Measurements from ENCODE around the gene UFSP2.
"Not testable (repeated sequence)": the region's sequence is repeated elsewhere in the genome, so short reads cannot be mapped to it uniquely, and the experiment has no call there.

The UFSP2 gene

DNA sequence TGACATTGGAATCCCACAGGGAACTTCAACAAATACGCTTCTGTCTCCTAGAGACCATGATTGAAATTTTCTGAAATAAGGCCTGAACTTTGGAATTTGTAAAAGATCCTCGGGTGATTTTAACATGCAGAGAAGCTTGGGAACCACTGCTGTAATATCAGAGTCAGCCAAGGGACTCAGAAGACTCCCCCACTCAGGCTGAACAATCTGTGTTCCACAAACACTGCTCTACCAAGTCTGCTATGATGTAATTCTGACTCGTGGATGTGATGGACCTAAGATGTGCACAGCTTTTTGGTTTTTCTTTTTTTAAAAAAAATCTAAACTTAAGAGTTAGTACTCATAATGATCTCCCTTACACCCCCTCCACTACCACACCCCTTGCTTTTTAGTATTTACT lies 56.0 kb downstream of the UFSP2 start:
- H2AFZ ChIP-seq (ENCODE audit: low read depth, low read length, severe bottlenecking): no peak overlapping the region
- H4K20me1 ChIP-seq (ENCODE audit: low read depth, low read length): no peaks in the 10 kb centered on the region
- TF ChIP-seq EZH2phosphoT487 (conservative IDR thresholded peaks at IDR 0.05; ENCODE audit: low read length): no peak
- TF ChIP-seq, protein P1, sequence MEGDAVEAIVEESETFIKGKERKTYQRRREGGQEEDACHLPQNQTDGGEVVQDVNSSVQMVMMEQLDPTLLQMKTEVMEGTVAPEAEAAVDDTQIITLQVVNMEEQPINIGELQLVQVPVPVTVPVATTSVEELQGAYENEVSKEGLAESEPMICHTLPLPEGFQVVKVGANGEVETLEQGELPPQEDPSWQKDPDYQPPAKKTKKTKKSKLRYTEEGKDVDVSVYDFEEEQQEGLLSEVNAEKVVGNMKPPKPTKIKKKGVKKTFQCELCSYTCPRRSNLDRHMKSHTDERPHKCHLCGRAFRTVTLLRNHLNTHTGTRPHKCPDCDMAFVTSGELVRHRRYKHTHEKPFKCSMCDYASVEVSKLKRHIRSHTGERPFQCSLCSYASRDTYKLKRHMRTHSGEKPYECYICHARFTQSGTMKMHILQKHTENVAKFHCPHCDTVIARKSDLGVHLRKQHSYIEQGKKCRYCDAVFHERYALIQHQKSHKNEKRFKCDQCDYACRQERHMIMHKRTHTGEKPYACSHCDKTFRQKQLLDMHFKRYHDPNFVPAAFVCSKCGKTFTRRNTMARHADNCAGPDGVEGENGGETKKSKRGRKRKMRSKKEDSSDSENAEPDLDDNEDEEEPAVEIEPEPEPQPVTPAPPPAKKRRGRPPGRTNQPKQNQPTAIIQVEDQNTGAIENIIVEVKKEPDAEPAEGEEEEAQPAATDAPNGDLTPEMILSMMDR (IDR thresholded peaks at IDR 0.05; ENCODE audit: insufficient read depth, low read length, poor library complexity, severe bottlenecking): no peak
- no peak overlapping the region for H3K4me2 ChIP-seq (ENCODE audit: low read depth, low read length, poor library complexity, severe bottlenecking)
- H3K27ac ChIP-seq (ENCODE audit: low read depth, low read length): no peak overlapping the region
- H3K79me2 ChIP-seq (ENCODE audit: insufficient read depth, low read length): no peaks in the 10 kb centered on the region
- H3K36me3 ChIP-seq (ENCODE audit: low read length): no peaks in the 10 kb centered on the region
- H3K9ac ChIP-seq (ENCODE audit: low read length): no peak overlapping the region
- no peaks in the 10 kb centered on the region for H3K27me3 ChIP-seq (ENCODE audit: low read length)
- H3K4me3 ChIP-seq (ENCODE audit: insufficient read depth, low read length, poor library complexity, severe bottlenecking): no peak overlapping the region
- no peaks in the 10 kb centered on the region for H3K9me2 ChIP-seq (replicated peaks; ENCODE audit: insufficient read depth, low read length)
- H3F3A ChIP-seq (ENCODE audit: insufficient read depth): 0 out of 2 replicates have a peak, but pooled peaks cover 3% of the 10 kb centered on the region
- no peaks in the 10 kb centered on the region for H3K9me3 ChIP-seq (ENCODE audit: insufficient read depth, low read length)

DNA sequence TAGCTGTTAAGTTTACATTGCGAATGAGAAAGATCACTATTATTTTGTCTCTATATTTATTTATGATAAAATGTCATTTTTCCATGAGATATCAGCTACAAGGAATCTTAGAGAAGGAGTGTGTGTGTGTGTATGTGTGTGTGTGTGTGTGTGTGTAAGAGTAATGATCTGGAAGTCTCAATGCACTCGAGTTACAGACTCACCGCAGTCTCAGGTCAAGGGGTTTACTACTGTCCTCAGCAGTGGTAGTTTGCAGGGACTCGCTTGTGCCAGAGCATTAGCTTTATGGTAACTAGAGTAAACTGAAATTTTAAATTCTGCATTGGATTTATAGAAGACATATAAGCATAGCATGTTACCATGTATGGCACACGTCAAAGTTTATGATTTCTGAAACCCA lies 60.9 kb downstream of the UFSP2 start:
- H3F3A ChIP-seq (ENCODE audit: insufficient read depth): 0 out of 2 replicates have a peak, but pooled peaks cover 6% of the 10 kb centered on the region
- TF ChIP-seq, protein P1 (IDR thresholded peaks at IDR 0.05; ENCODE audit: insufficient read depth, low read length, poor library complexity, severe bottlenecking): no peak
- no peak for TF ChIP-seq EZH2phosphoT487 (conservative IDR thresholded peaks at IDR 0.05; ENCODE audit: low read length)
- H3K27me3 ChIP-seq (ENCODE audit: low read length): no peaks in the 10 kb centered on the region
- no peak overlapping the region for H3K4me3 ChIP-seq (ENCODE audit: insufficient read depth, low read length, poor library complexity, severe bottlenecking)
- no peak overlapping the region for H2AFZ ChIP-seq (ENCODE audit: low read depth, low read length, severe bottlenecking)
- H3K9ac ChIP-seq (ENCODE audit: low read length): no peak overlapping the region
- H3K79me2 ChIP-seq (ENCODE audit: insufficient read depth, low read length): no peaks in the 10 kb centered on the region
- H3K4me2 ChIP-seq (ENCODE audit: low read depth, low read length, poor library complexity, severe bottlenecking): no peak overlapping the region
- no peaks in the 10 kb centered on the region for H3K9me2 ChIP-seq (replicated peaks; ENCODE audit: insufficient read depth, low read length)
- H4K20me1 ChIP-seq (ENCODE audit: low read depth, low read length): no peaks in the 10 kb centered on the region
- no peaks in the 10 kb centered on the region for H3K9me3 ChIP-seq (ENCODE audit: insufficient read depth, low read length)
- peaks cover 4% of the 10 kb centered on the region; the same call in 1 of the 2 replicates for H3K36me3 ChIP-seq (ENCODE audit: low read length)
- H3K27ac ChIP-seq (ENCODE audit: low read depth, low read length): no peak overlapping the region

DNA sequence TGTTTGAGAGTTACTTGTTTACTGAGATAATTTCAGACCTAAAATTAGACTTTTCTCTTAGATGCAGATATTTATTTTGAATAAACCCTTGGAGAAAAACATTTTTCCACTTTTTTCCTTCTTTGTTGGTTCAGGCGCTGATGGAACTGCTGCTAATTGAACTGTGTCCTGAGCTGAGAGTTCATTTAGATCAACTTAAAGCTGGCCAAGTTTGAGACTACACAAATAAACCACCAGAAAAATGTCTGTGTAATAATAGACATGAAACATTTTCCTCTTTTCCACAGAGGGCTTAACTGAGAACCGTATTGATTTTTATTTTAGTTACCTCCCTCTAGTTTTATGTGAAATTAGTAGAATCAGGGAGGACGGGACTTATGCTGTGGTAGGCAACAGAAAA lies 62.5 kb downstream of the UFSP2 start:
- TF ChIP-seq, protein P1 (IDR thresholded peaks at IDR 0.05; ENCODE audit: insufficient read depth, low read length, poor library complexity, severe bottlenecking): no peak
- no peak for TF ChIP-seq EZH2phosphoT487 (conservative IDR thresholded peaks at IDR 0.05; ENCODE audit: low read length)
- H4K20me1 ChIP-seq (ENCODE audit: low read depth, low read length): no peaks in the 10 kb centered on the region
- no peak overlapping the region for H2AFZ ChIP-seq (ENCODE audit: low read depth, low read length, severe bottlenecking)
- peaks cover 4% of the 10 kb centered on the region; the same call in 1 of the 2 replicates for H3K36me3 ChIP-seq (ENCODE audit: low read length)
- no peak overlapping the region for H3K4me3 ChIP-seq (ENCODE audit: insufficient read depth, low read length, poor library complexity, severe bottlenecking)
- H3K9me3 ChIP-seq (ENCODE audit: insufficient read depth, low read length): no peaks in the 10 kb centered on the region
- H3K27me3 ChIP-seq (ENCODE audit: low read length): no peaks in the 10 kb centered on the region
- H3F3A ChIP-seq (ENCODE audit: insufficient read depth): 0 out of 2 replicates have a peak, but pooled peaks cover 6% of the 10 kb centered on the region
- no peaks in the 10 kb centered on the region for H3K9me2 ChIP-seq (replicated peaks; ENCODE audit: insufficient read depth, low read length)
- H3K27ac ChIP-seq (ENCODE audit: low read depth, low read length): no peak overlapping the region
- no peak overlapping the region for H3K9ac ChIP-seq (ENCODE audit: low read length)
- H3K4me2 ChIP-seq (ENCODE audit: low read depth, low read length, poor library complexity, severe bottlenecking): no peak overlapping the region
- H3K79me2 ChIP-seq (ENCODE audit: insufficient read depth, low read length): no peaks in the 10 kb centered on the region

DNA sequence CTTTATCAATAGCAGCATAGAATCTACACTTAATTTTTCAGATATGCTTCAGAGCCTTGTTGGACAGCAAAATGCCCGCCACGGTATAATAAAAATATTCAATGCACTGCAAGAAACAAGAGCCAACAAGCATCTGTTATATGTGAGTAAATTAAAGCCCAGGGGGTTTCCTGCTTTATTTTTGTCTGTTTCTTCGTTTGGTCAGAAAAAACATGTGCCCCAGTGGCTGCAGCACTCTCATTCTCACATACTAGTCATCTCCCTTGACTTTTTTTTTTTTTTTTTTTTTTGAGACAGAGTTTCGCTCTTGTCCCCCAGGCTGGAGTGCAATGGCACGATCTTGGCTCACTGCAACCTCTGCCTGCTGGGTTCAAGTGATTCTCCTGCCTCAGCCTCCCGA lies 63.2 kb downstream of the UFSP2 start:
- H3K4me2 ChIP-seq (ENCODE audit: low read depth, low read length, poor library complexity, severe bottlenecking); H3K79me2 ChIP-seq (ENCODE audit: insufficient read depth, low read length); H3K9me2 ChIP-seq (replicated peaks; ENCODE audit: insufficient read depth, low read length); H3K27me3 ChIP-seq (ENCODE audit: low read length); H3K27ac ChIP-seq (ENCODE audit: low read depth, low read length); H2AFZ ChIP-seq (ENCODE audit: low read depth, low read length, severe bottlenecking); H3K4me3 ChIP-seq (ENCODE audit: insufficient read depth, low read length, poor library complexity, severe bottlenecking); H3K36me3 ChIP-seq (ENCODE audit: low read length); H3K9ac ChIP-seq (ENCODE audit: low read length); H3F3A ChIP-seq (ENCODE audit: insufficient read depth); H3K9me3 ChIP-seq (ENCODE audit: insufficient read depth, low read length); H4K20me1 ChIP-seq (ENCODE audit: low read depth, low read length): not testable (repeated sequence)

Measured in SU-DHL-6 (cell line).